Prostate gland (tissue), 2 donors: ENCODE measurements around the gene IQGAP2. TPM values are rescaled to one million over a fixed set of nuclear protein-coding genes. Genes with fewer than 3 reads are reported as not detected.

Experiments
- DNase-seq: peaks from one replicate; pipeline ENCODE4 v3.0.0-alpha.2; 2019; ENCODE audit warnings: low spot score
- H3K27ac ChIP-seq, 2 donors: fragments of 200-600 bp; sonication (generic); 2 replicates each; pipeline ENCODE4 v1.5.1; 2017 to 2019
- H3K27me3 ChIP-seq: fragments of 200-600 bp; sonication (generic); replicated peaks from 2 replicates; pipeline ENCODE4 v1.5.1; 2019; ENCODE audit not compliant: insufficient read depth
- H3K36me3 ChIP-seq, 2 donors: fragments of 200-600 bp; sonication (generic); 1 replicate in 1 of 2; 2 replicates in 1 of 2; pipeline versions ENCODE4 v1.5.1 to v1.8.1; 2017 to 2019
- H3K4me1 ChIP-seq: fragments of 200-600 bp; sonication (generic); replicated peaks from 2 replicates; pipeline ENCODE4 v1.5.1; 2019
- H3K4me3 ChIP-seq, 2 donors: fragments of 200-600 bp; sonication (generic); 2 replicates each; pipeline ENCODE4 v1.5.1; 2017 to 2019
- H3K9me3 ChIP-seq: fragments of 200-600 bp; sonication (generic); 2 replicates; pipeline ENCODE4 v1.5.1; 2017
- CTCF ChIP-seq, 4 experiments: fragments of 200-600 bp in 2 of 4; fragments of 450-650 bp in 2 of 4; sonication (generic) in 2 of 4; IDR thresholded peaks; 1 replicate in 3 of 4; 2 replicates in 1 of 4; pipeline ENCODE4 v1.5.1; 2016 to 2019; ENCODE audit warnings: antibody characterized with exemption in 4 of 4, mild to moderate bottlenecking in 2 of 4, moderate library complexity in 2 of 4
- POLR2A ChIP-seq: fragments of 450-650 bp; IDR thresholded peaks from one replicate; pipeline ENCODE4 v1.6.1; 2016; ENCODE audit warnings: antibody characterized with exemption, mild to moderate bottlenecking
- POLR2AphosphoS5 ChIP-seq: sonication (generic); formaldehyde crosslinking; IDR thresholded peaks from one replicate; pipeline ENCODE4 v1.6.1; 2017; ENCODE audit warnings: antibody characterized with exemption
- WGBS: methylation state at CpG from one replicate; pipeline ENCODE4 v1.1.5; 2018; 5-methylcytosine and 5-hydroxymethylcytosine counted together
- intact Hi-C: fragments of 100-400 bp; cut with DNase I; formaldehyde crosslinking; loops from one replicate; pipeline ENCODE4 v1.14.2; 2022
- total RNA-seq, 2 donors: library from RNA; depleted of rRNA; stranded (reverse); fragments of >200 nt; gene quantifications; one replicate each; pipeline ENCODE4 v1.1.0, GENCODE V29; 2016

Gene IQGAP2
- total RNA-seq, 2 donors from 2014 or later, result 41.5 to 64.9 TPM

- H3K9me3 ChIP-seq, result no peaks in the 10 kb centered on the region
- intact Hi-C loops, result no loop called here
- no peaks in the 10 kb centered on the region for H3K27me3 ChIP-seq
- H3K27ac ChIP-seq, result no peak overlapping the region
- no peaks in the 10 kb centered on the region for H3K4me1 ChIP-seq
- no peak for DNase-seq
- no peak for TF ChIP-seq CTCF (IDR thresholded peaks at IDR 0.05)
- TF ChIP-seq POLR2A, result no peak
- no peak for TF ChIP-seq POLR2AphosphoS5
- H3K4me3 ChIP-seq, result no peak overlapping the region
- no peaks in the 10 kb centered on the region for H3K36me3 ChIP-seq
Observed at GRCh38 chr5:76576450-76576849, 173.4 kb downstream of the IQGAP2 start.

GRCh38 chr5:76576996-76577395 lies 173.9 kb downstream of the IQGAP2 start:
- WGBS, result 73% methylated on average over 4 of the region's 4 CpGs
- no peak overlapping the region for H3K27ac ChIP-seq
- H3K9me3 ChIP-seq, result no peaks in the 10 kb centered on the region
- H3K27me3 ChIP-seq, result no peaks in the 10 kb centered on the region
- no peaks in the 10 kb centered on the region for H3K4me1 ChIP-seq
- no peaks in the 10 kb centered on the region for H3K36me3 ChIP-seq
- no peak overlapping the region for H3K4me3 ChIP-seq
- intact Hi-C loops, result no loop called here
- no peak for TF ChIP-seq CTCF (IDR thresholded peaks at IDR 0.05)
- no peak for TF ChIP-seq POLR2A
- TF ChIP-seq POLR2AphosphoS5, result no peak
- DNase-seq, result no peak

GRCh38 chr5:76579166-76579937 lies 176.3 kb downstream of the IQGAP2 start:
- H3K27me3 ChIP-seq, result no peaks in the 10 kb centered on the region
- no peak overlapping the region for H3K27ac ChIP-seq
- no peak for DNase-seq
- H3K9me3 ChIP-seq, result no peaks in the 10 kb centered on the region
- no peak for TF ChIP-seq CTCF (IDR thresholded peaks at IDR 0.05)
- no peak for TF ChIP-seq POLR2AphosphoS5
- TF ChIP-seq POLR2A, result no peak
- no peaks in the 10 kb centered on the region for H3K36me3 ChIP-seq
- intact Hi-C loops, result no loop called here
- no peaks in the 10 kb centered on the region for H3K4me1 ChIP-seq
- WGBS, result 75% methylated on average over 7 of the region's 7 CpGs
- H3K4me3 ChIP-seq, result no peak overlapping the region

- no peaks in the 10 kb centered on the region for H3K4me1 ChIP-seq
- WGBS, result 100% methylated on average over 3 of the region's 3 CpGs
- no peaks in the 10 kb centered on the region for H3K27me3 ChIP-seq
- H3K36me3 ChIP-seq, result no peaks in the 10 kb centered on the region
- H3K27ac ChIP-seq, result no peak overlapping the region
- intact Hi-C loops, result loop anchor here (5.0 kb wide), 1 partner anchor 179 kb away; the partner anchor contains the start of gene IQGAP2
- no peak for DNase-seq
- H3K4me3 ChIP-seq, result no peak overlapping the region
- H3K9me3 ChIP-seq, result no peaks in the 10 kb centered on the region
- TF ChIP-seq POLR2AphosphoS5, result no peak
Observed at GRCh38 chr5:76580981-76581380, 177.9 kb downstream of the IQGAP2 start.

- no peaks in the 10 kb centered on the region for H3K36me3 ChIP-seq
- H3K4me3 ChIP-seq, result no peak overlapping the region
- DNase-seq, result no peak
- no peak for TF ChIP-seq POLR2A
- TF ChIP-seq POLR2AphosphoS5, result no peak
- TF ChIP-seq CTCF (IDR thresholded peaks at IDR 0.05), result no peak
- no peaks in the 10 kb centered on the region for H3K4me1 ChIP-seq
- intact Hi-C loops, result loop anchor here (5.0 kb wide), 1 partner anchor 180 kb away; the partner anchor contains the start of gene IQGAP2
- WGBS, result 89% methylated on average over 6 of the region's 6 CpGs
- H3K9me3 ChIP-seq, result no peaks in the 10 kb centered on the region
- no peaks in the 10 kb centered on the region for H3K27me3 ChIP-seq
- H3K27ac ChIP-seq, result no peak overlapping the region
Observed at GRCh38 chr5:76582230-76583162, 179.4 kb downstream of the IQGAP2 start.
